ENCODE data around the gene COL4A4.

GRCh38 chr2:226953206-226953605 is 210.8 kb downstream of the COL4A4 start:
- TF ChIP-seq CTCF (IDR thresholded peaks at IDR 0.05) (no peak), ZFX (IDR thresholded peaks at IDR 0.05; ENCODE audit: borderline replicate concordance) (no peak)
